H7 (cell line): ENCODE measurements around the gene VWA3A. TPM values are rescaled to one million over a fixed set of nuclear protein-coding genes. Genes with fewer than 3 reads are reported as not detected.
A peak's percentile ranks its signal among the peaks of the same experiment; 100 is the strongest.
"Not testable (repeated sequence)": the region's sequence is repeated elsewhere in the genome, so short reads cannot be mapped to it uniquely, and the experiment has no call there.

Source experiments
- DNase-seq: peaks from one replicate; pipeline ENCODE4 v3.0.0; 2012
- H3K27me3 ChIP-seq: 2 replicates; pipeline ENCODE4 v1.6.0; 2011; ENCODE audit warnings: mild to moderate bottlenecking, low read length; ENCODE audit not compliant: control insufficient read depth, insufficient read depth
- H3K36me3 ChIP-seq: replicated peaks from 2 replicates; pipeline ENCODE4 v1.5.1; 2011; ENCODE audit warnings: low read length; ENCODE audit not compliant: control insufficient read depth, insufficient read depth
- H3K4me3 ChIP-seq: 2 replicates; pipeline ENCODE4 v1.5.1; 2011; ENCODE audit warnings: low read depth, mild to moderate bottlenecking, control low read depth, low read length, moderate library complexity; ENCODE audit not compliant: insufficient read depth
- total RNA-seq: library from RNA; depleted of rRNA; stranded (reverse); fragments of >200 nt; shearing (Covaris generic); gene quantifications from 2 replicates; pipeline ENCODE4 v1.2.3, GENCODE V29; 2014

Gene VWA3A
- total RNA-seq, 1 experiment from 2014 or later: 0.24 TPM

GRCh38 chr16:22165508-22166285 is 73.4 kb downstream of the VWA3A start:
- H3K36me3 ChIP-seq: no peaks in the 10 kb centered on the region
- no peak for DNase-seq
- no peak overlapping the region for H3K4me3 ChIP-seq
- peaks cover 25% of the 10 kb centered on the region for H3K27me3 ChIP-seq

DNA sequence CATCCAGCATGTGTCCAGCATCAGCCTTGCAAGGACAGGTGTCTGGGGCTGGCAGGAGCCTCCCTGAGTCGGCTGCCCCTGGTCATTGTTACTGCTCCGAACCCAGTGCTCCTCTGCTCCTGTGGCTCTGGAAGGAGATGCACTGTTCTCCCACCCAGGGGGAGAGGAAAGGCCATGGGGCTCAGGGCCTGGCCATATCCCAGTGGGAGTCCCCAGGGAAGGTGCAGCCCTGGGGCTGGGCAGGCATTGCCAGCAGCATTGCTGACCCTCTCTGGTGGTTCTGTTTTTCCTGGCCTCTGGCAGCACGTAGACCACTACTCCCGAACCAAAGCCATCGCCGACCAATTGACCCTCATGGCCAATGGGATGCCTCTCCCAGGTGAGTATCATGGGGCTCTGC is 79.6 kb downstream of the VWA3A start:
- Histone ChIP-seq H3K36me3 (no peaks in the 10 kb centered on the region), H3K4me3 (no peak overlapping the region), H3K27me3 (no peaks in the 10 kb centered on the region)
- no peak for DNase-seq

- DNase-seq, H3K36me3 ChIP-seq, H3K4me3 ChIP-seq, H3K27me3 ChIP-seq: not testable (repeated sequence)
Observed at GRCh38 chr16:22172642-22173041, 80.3 kb downstream of the VWA3A start.

DNA sequence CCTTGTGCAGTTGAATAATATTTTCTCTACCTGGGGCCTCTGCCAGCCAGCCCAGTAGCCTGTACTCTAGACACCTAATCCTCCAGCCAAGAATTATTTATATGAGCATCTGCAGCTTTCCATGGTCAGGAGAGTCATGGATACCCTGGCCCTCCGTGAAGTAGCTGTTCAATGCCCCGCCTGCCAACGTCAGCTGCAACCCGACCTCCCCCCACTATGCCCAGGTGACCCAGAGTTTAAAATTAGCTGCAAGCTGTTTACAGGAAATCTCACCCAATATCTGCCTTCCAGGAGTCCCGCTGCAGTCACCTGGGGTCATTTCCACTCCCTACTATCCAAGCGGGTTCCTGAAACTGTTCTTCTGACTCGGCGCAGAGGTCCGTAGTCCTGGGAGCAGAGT is 82.3 kb downstream of the VWA3A start:
- no peaks in the 10 kb centered on the region for H3K27me3 ChIP-seq
- DNase-seq: no peak
- no peak overlapping the region for H3K4me3 ChIP-seq

DNA sequence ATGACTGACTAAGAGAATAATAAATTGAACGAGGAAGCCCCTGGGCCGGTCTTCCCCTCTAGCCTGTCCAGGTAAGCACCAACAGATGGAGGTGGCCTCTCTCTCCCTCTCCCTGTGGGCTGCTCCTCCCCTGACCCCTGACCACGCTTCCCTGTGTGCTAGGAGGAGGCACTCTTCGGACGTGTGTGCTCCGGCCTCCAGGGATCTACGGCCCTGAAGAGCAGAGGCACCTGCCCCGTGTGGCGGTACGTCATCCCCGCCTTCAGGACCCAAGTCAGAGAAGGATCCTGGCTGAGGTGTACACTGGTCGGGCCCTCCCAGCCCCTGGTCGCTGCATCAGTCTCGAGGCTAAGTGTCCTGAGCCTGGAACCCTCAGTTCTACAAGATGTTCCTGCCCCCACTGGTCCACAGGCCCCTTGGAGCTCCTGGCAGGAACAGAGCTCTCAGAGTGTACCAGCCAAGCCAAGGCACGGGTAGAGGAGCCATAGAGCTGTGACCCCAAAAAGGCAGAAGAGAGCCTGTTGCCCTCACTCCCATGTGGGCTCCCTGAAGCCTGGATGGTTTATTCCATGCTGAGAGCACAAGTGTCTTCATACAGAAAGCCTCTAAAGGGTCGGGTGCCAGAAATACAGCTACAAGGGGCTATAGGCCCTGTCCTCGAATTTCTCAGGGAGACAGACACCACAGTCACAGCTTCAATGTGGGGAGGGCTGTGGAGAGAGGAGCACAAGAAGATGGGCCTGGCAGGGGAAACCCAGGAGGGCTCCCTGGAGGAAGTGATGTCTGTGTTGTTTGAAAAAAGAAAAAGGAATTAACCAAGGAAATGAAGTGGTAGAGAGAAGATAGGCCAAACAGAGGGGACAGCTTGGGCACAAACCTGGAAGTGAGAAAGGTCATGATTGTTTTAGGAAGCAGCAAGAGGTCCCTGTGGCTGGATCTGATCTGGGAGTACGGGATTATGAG is 85.9 kb downstream of the VWA3A start:
- H3K36me3 ChIP-seq: no peaks in the 10 kb centered on the region
- no peaks in the 10 kb centered on the region for H3K27me3 ChIP-seq
- H3K4me3 ChIP-seq: no peak overlapping the region
- no peak for DNase-seq

More for the DNA sequence above, 82.3 kb downstream of the VWA3A start:
- no peaks in the 10 kb centered on the region for H3K36me3 ChIP-seq

DNA sequence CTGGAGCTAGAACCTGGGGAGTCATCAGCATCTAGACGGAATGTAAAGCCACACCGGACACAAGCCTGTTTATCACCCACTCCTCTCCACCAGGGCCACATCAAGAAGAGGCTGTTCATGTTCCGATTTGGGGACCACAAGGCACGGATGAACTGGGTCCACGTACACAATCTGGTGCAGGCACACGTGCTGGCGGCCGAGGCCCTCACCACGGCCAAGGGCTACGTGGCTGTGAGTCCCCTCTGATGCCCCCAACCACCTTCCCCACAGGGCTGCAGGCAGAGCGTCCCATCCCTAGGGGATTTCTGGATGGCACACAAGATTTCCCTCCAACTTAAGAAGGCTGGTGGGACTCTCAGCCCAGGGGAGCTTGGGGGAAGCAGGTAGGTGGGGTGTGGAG is 89.1 kb downstream of the VWA3A start:
- H3K4me3 ChIP-seq: no peak overlapping the region
- H3K36me3 ChIP-seq: no peaks in the 10 kb centered on the region
- DNase-seq: no peak
- no peaks in the 10 kb centered on the region for H3K27me3 ChIP-seq

GRCh38 chr16:22181843-22182242 is 89.5 kb downstream of the VWA3A start:
- Histone ChIP-seq H3K4me3 (no peak overlapping the region), H3K27me3 (no peaks in the 10 kb centered on the region), H3K36me3 (no peaks in the 10 kb centered on the region)
- no peak for DNase-seq

DNA sequence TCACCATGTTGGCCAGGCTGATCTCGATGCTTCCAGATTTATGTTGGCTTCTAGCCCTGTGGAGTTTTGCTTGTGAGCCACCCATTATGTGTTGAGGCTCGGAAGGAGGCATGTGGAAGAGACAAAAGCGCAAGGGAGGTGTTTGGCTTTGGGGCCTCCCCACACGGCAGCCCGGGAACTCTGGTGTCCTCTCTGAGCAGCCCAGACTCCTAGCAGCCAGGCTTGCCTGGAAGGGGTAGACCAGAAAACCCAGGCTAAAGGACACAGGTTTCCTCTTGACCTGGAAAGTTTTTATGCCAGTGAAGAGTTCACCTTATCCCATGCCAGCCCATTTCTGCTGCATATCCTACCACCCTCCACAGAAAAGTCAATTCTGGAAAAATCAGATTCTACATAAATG is 91.0 kb downstream of the VWA3A start:
- Histone ChIP-seq H3K4me3 (no peak overlapping the region), H3K27me3 (no peaks in the 10 kb centered on the region), H3K36me3 (no peaks in the 10 kb centered on the region)
- DNase-seq: no peak

- Histone ChIP-seq H3K36me3 (no peaks in the 10 kb centered on the region), H3K4me3 (no peak overlapping the region), H3K27me3 (no peaks in the 10 kb centered on the region; the same call in 1 of the 2 replicates)
- DNase-seq: peak; percentile 84
Observed at GRCh38 chr16:22183901-22184614, 91.7 kb downstream of the VWA3A start.

- DNase-seq: no peak
- no peaks in the 10 kb centered on the region for H3K36me3 ChIP-seq
Observed at GRCh38 chr16:22184615-22184968, 92.3 kb downstream of the VWA3A start.

GRCh38 chr16:22186517-22186916 is 94.2 kb downstream of the VWA3A start:
- DNase-seq: peak; percentile 74
- Histone ChIP-seq H3K4me3 (no peak overlapping the region), H3K36me3 (no peaks in the 10 kb centered on the region), H3K27me3 (peaks cover 7% of the 10 kb centered on the region; the same call in 1 of the 2 replicates)

More at GRCh38 chr16:22184615-22184968, 92.3 kb downstream of the VWA3A start:
- peaks cover 2% of the 10 kb centered on the region; the same call in 1 of the 2 replicates for H3K27me3 ChIP-seq
- H3K4me3 ChIP-seq: no peak overlapping the region

- Histone ChIP-seq H3K27me3 (peaks cover 7% of the 10 kb centered on the region; the same call in 1 of the 2 replicates), H3K4me3 (no peak overlapping the region), H3K36me3 (no peaks in the 10 kb centered on the region)
- no peak for DNase-seq
Observed at GRCh38 chr16:22188267-22188594, 95.9 kb downstream of the VWA3A start.

GRCh38 chr16:22188595-22189442 is 96.5 kb downstream of the VWA3A start:
- Histone ChIP-seq H3K4me3 (no peak overlapping the region), H3K27me3 (peaks cover 7% of the 10 kb centered on the region; the same call in 1 of the 2 replicates), H3K36me3 (no peaks in the 10 kb centered on the region)
- DNase-seq: peak; percentile 74
